OCI-LY3 (cell line): ENCODE measurements around the gene HTR2A.

Experiments used
- H2AFZ ChIP-seq: fragments of 200-600, 300-600 bp; shearing (Covaris generic); 2 replicates; pipeline ENCODE4 v1.6.0; 2014; ENCODE audit warnings: antibody characterized with exemption, low read depth, low read length
- H3K27ac ChIP-seq: fragments of 200-600, 300-600 bp; sonication (generic); 2 replicates; pipeline ENCODE4 v1.5.1; 2014; ENCODE audit warnings: mild to moderate bottlenecking, low read length, moderate library complexity, mixed read lengths
- H3K27me3 ChIP-seq: fragments of 200-600, 300-600 bp; sonication (generic); 2 replicates; pipeline ENCODE4 v1.6.1; 2014; ENCODE audit warnings: low read depth, low read length, mixed read lengths
- H3K36me3 ChIP-seq: fragments of 200-600, 300-600 bp; sonication (generic); replicated peaks from 2 replicates; pipeline ENCODE3; 2014; ENCODE audit warnings: low read depth, low read length, mixed read lengths
- H3K4me1 ChIP-seq: fragments of 300-600, 200-600 bp; sonication (generic); 2 replicates; pipeline ENCODE4 v1.6.1; 2014; ENCODE audit warnings: low read length, mixed read lengths
- H3K4me2 ChIP-seq: fragments of 200-600, 300-600 bp; sonication (generic); 2 replicates; pipeline ENCODE4 v1.6.1; 2014; ENCODE audit warnings: low read length, mixed read lengths
- H3K4me3 ChIP-seq: fragments of 300-600, 200-600 bp; sonication (generic); 2 replicates; pipeline ENCODE4 v1.5.1; 2014; ENCODE audit warnings: antibody characterized with exemption, mild to moderate bottlenecking, low read length, moderate library complexity
- H3K79me2 ChIP-seq: fragments of 300-600, 200-600 bp; shearing (Covaris generic); 2 replicates; pipeline ENCODE4 v1.6.1; 2014; ENCODE audit warnings: mild to moderate bottlenecking, low read length, mixed read lengths
- H3K9ac ChIP-seq: fragments of 300-600, 200-600 bp; shearing (Covaris generic); 2 replicates; pipeline ENCODE4 v1.6.0; 2014; ENCODE audit warnings: mild to moderate bottlenecking, low read length, moderate library complexity
- H3K9me3 ChIP-seq: fragments of 200-600, 300-600 bp; shearing (Covaris generic); 2 replicates; pipeline ENCODE4 v1.6.1; 2014; ENCODE audit warnings: low read length, mixed read lengths; ENCODE audit not compliant: insufficient read depth
- H4K20me1 ChIP-seq: fragments of 200-600, 300-600 bp; sonication (generic); 2 replicates; pipeline ENCODE4 v1.6.1; 2016; ENCODE audit warnings: low read length, mixed read lengths; ENCODE audit not compliant: insufficient read depth
- EZH2phosphoT487 ChIP-seq: fragments of 200-600 bp; shearing (Covaris generic); IDR thresholded peaks from 2 replicates; pipeline ENCODE4 v1.6.1; 2018; ENCODE audit warnings: antibody characterized with exemption, mixed run types, low read depth
- TF ChIP-seq, protein P1 (sequence below): fragments of 200-600, 300-600 bp; sonication (generic); IDR thresholded peaks from 2 replicates; pipeline ENCODE4 v1.5.1; 2014; ENCODE audit warnings: antibody characterized with exemption, low read length, low read depth

The HTR2A gene

DNA sequence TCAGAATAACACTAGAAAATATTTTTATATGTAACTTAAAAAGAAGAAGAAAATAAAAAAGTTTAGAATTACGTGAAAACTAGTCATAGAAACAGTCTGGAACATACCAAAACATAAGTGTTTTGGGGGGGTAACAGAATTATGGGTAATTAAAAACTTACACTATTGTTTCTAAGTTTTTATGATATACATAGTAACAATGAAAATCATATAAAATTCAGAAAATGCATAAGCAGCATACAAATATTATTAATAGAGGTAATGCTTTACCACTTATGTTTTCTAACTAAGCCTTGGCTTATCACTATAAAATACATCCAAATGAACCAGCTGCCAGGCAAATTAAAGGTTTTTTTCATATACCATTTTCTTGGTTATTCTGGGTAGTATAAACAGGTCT lies 114.8 kb downstream of the HTR2A start:
- no peaks in the 10 kb centered on the region for H4K20me1 ChIP-seq
- no peak overlapping the region for H3K4me3 ChIP-seq
- H3K79me2 ChIP-seq = no peaks in the 10 kb centered on the region
- H2AFZ ChIP-seq = no peak overlapping the region
- peaks cover 81% of the 10 kb centered on the region for H3K36me3 ChIP-seq
- TF ChIP-seq, protein P1, sequence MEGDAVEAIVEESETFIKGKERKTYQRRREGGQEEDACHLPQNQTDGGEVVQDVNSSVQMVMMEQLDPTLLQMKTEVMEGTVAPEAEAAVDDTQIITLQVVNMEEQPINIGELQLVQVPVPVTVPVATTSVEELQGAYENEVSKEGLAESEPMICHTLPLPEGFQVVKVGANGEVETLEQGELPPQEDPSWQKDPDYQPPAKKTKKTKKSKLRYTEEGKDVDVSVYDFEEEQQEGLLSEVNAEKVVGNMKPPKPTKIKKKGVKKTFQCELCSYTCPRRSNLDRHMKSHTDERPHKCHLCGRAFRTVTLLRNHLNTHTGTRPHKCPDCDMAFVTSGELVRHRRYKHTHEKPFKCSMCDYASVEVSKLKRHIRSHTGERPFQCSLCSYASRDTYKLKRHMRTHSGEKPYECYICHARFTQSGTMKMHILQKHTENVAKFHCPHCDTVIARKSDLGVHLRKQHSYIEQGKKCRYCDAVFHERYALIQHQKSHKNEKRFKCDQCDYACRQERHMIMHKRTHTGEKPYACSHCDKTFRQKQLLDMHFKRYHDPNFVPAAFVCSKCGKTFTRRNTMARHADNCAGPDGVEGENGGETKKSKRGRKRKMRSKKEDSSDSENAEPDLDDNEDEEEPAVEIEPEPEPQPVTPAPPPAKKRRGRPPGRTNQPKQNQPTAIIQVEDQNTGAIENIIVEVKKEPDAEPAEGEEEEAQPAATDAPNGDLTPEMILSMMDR = no peak
- TF ChIP-seq EZH2phosphoT487 = no peak
- no peak overlapping the region for H3K4me2 ChIP-seq
- H3K9ac ChIP-seq = no peak overlapping the region
- H3K9me3 ChIP-seq = no peaks in the 10 kb centered on the region
- no peaks in the 10 kb centered on the region for H3K27me3 ChIP-seq
- no peaks in the 10 kb centered on the region for H3K4me1 ChIP-seq
- H3K27ac ChIP-seq = no peak overlapping the region
